Measurements from ENCODE around the gene RAB3B.

Gene RAB3B

DNA sequence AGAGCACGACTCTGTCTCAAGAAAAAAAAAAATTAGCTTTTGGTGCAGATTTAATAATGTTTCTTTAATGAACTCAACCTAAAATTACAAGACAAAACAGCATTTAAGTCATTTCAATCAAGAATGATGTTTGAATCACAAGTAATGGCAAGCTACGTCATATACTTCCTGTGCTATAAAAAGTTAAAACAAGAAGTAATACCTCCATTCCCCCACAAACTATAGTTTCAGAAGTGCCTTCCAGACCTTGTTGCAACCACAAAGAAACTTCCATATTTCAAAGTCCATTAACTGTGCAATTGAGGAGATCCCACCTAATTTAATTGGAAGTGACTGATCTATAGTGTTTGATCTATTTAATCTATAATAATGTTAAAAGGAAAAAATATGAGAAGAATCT, 127.1 kb downstream of the RAB3B start:
- DNase-seq, result no peak

DNA sequence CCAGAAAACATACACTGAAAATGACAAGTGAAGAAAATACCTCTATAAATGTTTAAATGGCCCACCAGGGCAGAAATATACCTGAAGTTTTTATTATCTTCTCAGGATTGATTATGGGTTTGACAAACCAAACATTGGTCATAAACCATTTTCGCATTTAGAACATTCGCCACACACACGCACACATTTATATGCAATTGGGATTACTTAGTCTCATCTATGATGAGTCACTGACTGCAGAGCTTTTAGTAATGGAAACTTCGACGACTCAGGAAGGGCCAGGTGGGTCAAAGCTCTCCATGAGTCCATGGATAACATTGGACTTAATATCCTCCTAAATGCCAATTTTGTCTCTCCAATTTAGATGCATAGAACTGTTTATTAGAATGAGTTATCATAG, 128.8 kb downstream of the RAB3B start:
- DNase-seq, result no peak

DNA sequence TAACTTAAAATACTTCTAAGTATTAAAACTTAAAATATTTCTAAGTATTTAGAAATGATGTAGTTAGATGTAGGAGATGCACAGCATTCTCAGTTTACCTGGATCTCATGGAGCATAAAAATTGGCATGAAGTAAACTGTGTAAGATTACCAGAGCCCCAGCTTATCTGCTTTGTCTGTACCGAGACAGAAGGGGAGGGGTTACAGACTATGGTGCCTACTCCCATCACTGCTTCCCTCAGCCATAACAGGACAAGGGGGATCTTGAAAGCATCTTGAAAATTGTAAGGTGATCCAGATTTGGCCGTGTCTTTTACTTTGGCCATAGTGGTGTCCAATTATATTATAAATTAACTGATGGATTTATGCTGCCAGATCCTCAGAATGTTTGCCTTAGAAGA, 130.8 kb downstream of the RAB3B start:
- DNase-seq, result no peak

DNA sequence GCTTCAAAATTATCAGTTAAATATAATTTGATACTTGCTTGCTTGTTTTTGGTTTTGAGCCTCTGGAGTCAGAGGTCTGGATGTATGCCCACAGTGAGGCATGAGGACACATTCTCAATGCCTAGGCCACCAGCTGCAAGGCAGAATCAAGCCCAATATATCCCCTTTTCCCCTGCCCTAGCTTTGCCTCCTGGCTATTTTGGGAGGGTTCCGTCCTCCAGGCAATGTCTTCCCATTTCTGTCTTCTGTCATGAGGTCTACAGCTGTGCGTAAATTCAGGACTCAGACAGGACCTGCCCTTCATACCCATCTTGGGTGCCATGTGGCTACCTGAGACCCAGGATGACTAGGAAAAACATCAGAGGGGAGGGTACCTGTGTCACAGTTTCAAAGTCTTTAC, 131.2 kb downstream of the RAB3B start:
- no peak for DNase-seq

DNA sequence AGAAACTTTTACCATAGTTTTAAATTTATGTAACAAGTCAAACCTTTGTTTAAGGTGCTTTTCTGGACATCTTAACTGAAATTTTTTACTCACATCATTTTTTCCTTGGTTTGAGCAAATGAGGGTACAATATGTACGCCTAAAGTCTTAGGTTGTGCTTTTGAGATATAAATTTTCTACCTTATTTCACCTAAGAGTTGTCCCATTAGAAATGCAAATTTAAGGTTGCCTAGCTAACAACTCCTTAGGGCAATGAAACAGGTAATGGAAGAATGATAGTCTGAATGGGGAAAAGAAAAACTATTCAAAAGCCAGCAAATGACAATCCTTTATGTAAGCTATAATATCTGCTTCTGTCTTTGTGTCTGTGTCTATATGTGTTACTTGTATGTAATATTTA, 131.6 kb downstream of the RAB3B start:
- no peak for DNase-seq
